Stimulated activated CD8-positive, alpha-beta memory T cell treated with anti-CD3 and anti-CD28 coated beads, Interleukin-15, amount 100 ng/mL, for 4 hours (primary cell): Measurements from ENCODE around the gene OTX2.

ENCODE experiments used
- DNase-seq, 2 donors: peaks; one replicate each; pipeline ENCODE4 v3.0.0-alpha.2; 2020; ENCODE audit warnings: low read depth in 2 of 2

The OTX2 gene

GRCh38 chr14:56810147-56810719 is at the start of gene OTX2:
Gene OTX2, minus strand, starts transcription at chr14:56810479. Its CDS starts 5,023 bp downstream, at chr14:56805456.
- no peak for DNase-seq

GRCh38 chr14:56858422-56858821 is 48.1 kb upstream of the OTX2 start:
- no peak for DNase-seq

GRCh38 chr14:56857216-56857615 is 46.9 kb upstream of the OTX2 start:
- no peak for DNase-seq

- no peak for DNase-seq
These were observed 45.7 kb upstream of the OTX2 start for GRCh38 chr14:56855891-56856461.

- no peak for DNase-seq
These were observed 44.0 kb upstream of the OTX2 start for GRCh38 chr14:56854325-56854724.

GRCh38 chr14:56846970-56847930 is 37.0 kb upstream of the OTX2 start:
- DNase-seq, result no peak

GRCh38 chr14:56844406-56845002 is 34.2 kb upstream of the OTX2 start:
- DNase-seq, result no peak

GRCh38 chr14:56841611-56842010 is 31.3 kb upstream of the OTX2 start:
- DNase-seq, result no peak

GRCh38 chr14:56840221-56840620 is 29.9 kb upstream of the OTX2 start:
- DNase-seq, result no peak

GRCh38 chr14:56829151-56829550 is 18.9 kb upstream of the OTX2 start:
- DNase-seq, result no peak

- no peak for DNase-seq
These were observed 15.9 kb upstream of the OTX2 start for GRCh38 chr14:56826214-56826613.

GRCh38 chr14:56821805-56822610 is 11.7 kb upstream of the OTX2 start:
- DNase-seq, result no peak

- DNase-seq, result no peak
These were observed 10.9 kb upstream of the OTX2 start for GRCh38 chr14:56821177-56821576.

- DNase-seq, result no peak
These were observed 7.2 kb upstream of the OTX2 start for GRCh38 chr14:56817396-56817921.

GRCh38 chr14:56816574-56817391 is 6.5 kb upstream of the OTX2 start:
- DNase-seq, result no peak

- DNase-seq, result no peak
These were observed 5.5 kb upstream of the OTX2 start for GRCh38 chr14:56815745-56816144.

GRCh38 chr14:56814969-56815700 is 4.9 kb upstream of the OTX2 start:
- no peak for DNase-seq

- no peak for DNase-seq
These were observed 4.3 kb upstream of the OTX2 start for GRCh38 chr14:56814519-56814959.

GRCh38 chr14:56813143-56813551 is 2.9 kb upstream of the OTX2 start:
- DNase-seq, result no peak
